ENCODE data around the gene XPNPEP3.
"Not testable (repeated sequence)": the region's sequence is repeated elsewhere in the genome, so short reads cannot be mapped to it uniquely, and the experiment has no call there.

The XPNPEP3 gene

GRCh38 chr22:40862013-40862412 is 5.1 kb downstream of the XPNPEP3 start, which contains the start of gene DNAJB7:
TSS of gene DNAJB7 (minus strand) at chr22:40862113. CDS start at chr22:40861994, 119 bp downstream.
- DNase-seq: no peak

GRCh38 chr22:40862537-40862936 is 5.6 kb downstream of the XPNPEP3 start:
- DNase-seq: no peak

- no peak for DNase-seq
Observed at GRCh38 chr22:40867109-40867508, 10.2 kb downstream of the XPNPEP3 start.

GRCh38 chr22:40868379-40868778 is 11.4 kb downstream of the XPNPEP3 start:
- not testable (repeated sequence) for DNase-seq

GRCh38 chr22:40874016-40874415 is 17.1 kb downstream of the XPNPEP3 start:
- no peak for DNase-seq

- DNase-seq: no peak
Observed at GRCh38 chr22:40875111-40875510, 18.2 kb downstream of the XPNPEP3 start.

GRCh38 chr22:40876907-40877306 is 20.0 kb downstream of the XPNPEP3 start:
- DNase-seq: no peak

- DNase-seq: no peak
Observed at GRCh38 chr22:40877488-40877887, 20.5 kb downstream of the XPNPEP3 start.

- no peak for DNase-seq
Observed at GRCh38 chr22:40878922-40879321, 22.0 kb downstream of the XPNPEP3 start.

GRCh38 chr22:40889116-40889515 is 32.2 kb downstream of the XPNPEP3 start:
- DNase-seq: no peak

GRCh38 chr22:40890881-40891280 is 33.9 kb downstream of the XPNPEP3 start:
- no peak for DNase-seq

GRCh38 chr22:40894417-40894816 is 37.5 kb downstream of the XPNPEP3 start:
- DNase-seq: no peak

- DNase-seq: no peak
Observed at GRCh38 chr22:40898850-40899357, 42.0 kb downstream of the XPNPEP3 start.

GRCh38 chr22:40904101-40904500 is 47.2 kb downstream of the XPNPEP3 start:
- no peak for DNase-seq

GRCh38 chr22:40908895-40909294 is 51.9 kb downstream of the XPNPEP3 start:
- DNase-seq: no peak

GRCh38 chr22:40911772-40912171 is 54.8 kb downstream of the XPNPEP3 start:
- no peak for DNase-seq

GRCh38 chr22:40912987-40913386 is 56.0 kb downstream of the XPNPEP3 start:
- not testable (repeated sequence) for DNase-seq

- DNase-seq: no peak
Observed at GRCh38 chr22:40919446-40919845, 62.5 kb downstream of the XPNPEP3 start.

GRCh38 chr22:40920526-40920925 is 63.6 kb downstream of the XPNPEP3 start:
- DNase-seq: no peak

- no peak for DNase-seq
Observed at GRCh38 chr22:40922484-40923303, 65.7 kb downstream of the XPNPEP3 start.

- no peak for DNase-seq
Observed at GRCh38 chr22:40928657-40929056, 71.7 kb downstream of the XPNPEP3 start.

- no peak for DNase-seq
Observed at GRCh38 chr22:40932396-40932795, 75.4 kb downstream of the XPNPEP3 start.

GRCh38 chr22:40939202-40939601 is 82.3 kb downstream of the XPNPEP3 start:
- no peak for DNase-seq

- DNase-seq: peak; percentile 84
Observed at GRCh38 chr22:40950962-40951794, 94.2 kb downstream of the XPNPEP3 start, which contains the start of gene RBX1. TSS of gene RBX1 (plus strand) at chr22:40951378. CDS start at chr22:40951399, 21 bp downstream.
